ENCODE measurements around the gene DRD2.

Gene DRD2

DNA sequence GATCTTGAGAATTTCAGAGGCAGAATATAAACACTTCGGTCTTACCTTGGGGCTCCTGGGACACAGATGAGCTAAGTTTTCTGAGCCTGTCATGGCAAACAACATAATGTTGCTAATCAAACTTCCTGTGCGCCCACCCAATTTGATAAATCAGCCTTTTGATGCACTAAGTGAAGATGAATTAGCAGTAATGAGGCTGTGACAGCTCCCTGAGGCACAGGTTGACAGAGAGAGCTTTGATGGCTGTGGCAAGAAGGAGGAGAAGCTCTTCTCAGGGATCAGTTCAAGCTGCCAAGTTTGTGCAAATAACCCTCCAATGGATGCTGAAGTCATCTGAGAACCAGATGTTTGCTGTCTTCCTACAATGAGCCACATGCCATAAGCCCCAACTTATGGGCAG, 34.4 kb downstream of the DRD2 start:
- DNase-seq: no peak

DNA sequence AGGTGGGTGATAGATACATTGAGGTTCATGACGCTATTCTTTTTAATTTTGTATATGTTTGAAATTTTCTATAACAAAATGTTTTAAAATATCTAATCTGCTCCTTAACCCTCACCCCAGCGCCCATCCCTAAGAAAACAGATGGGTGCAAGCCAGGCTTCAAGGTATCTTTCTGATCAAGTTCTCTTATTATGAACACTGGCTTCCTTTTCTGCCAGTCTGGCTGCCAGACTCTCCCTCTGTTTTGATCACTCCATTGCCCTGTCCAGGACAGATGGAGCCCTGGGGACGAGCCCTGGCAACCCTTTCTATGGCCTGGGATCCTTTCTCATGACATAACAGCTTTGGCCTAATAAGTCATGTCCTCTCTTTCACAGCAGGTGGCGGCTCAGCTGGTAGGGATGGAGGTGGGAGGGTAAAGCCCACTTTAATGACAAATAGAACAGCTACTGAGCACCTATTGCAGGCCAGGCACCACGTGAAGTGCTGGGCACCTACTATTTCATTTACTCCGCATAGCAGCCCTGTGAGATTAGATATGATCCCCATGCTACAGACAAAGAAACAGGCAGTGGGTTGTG, 38.4 kb downstream of the DRD2 start:
- no peak for DNase-seq

DNA sequence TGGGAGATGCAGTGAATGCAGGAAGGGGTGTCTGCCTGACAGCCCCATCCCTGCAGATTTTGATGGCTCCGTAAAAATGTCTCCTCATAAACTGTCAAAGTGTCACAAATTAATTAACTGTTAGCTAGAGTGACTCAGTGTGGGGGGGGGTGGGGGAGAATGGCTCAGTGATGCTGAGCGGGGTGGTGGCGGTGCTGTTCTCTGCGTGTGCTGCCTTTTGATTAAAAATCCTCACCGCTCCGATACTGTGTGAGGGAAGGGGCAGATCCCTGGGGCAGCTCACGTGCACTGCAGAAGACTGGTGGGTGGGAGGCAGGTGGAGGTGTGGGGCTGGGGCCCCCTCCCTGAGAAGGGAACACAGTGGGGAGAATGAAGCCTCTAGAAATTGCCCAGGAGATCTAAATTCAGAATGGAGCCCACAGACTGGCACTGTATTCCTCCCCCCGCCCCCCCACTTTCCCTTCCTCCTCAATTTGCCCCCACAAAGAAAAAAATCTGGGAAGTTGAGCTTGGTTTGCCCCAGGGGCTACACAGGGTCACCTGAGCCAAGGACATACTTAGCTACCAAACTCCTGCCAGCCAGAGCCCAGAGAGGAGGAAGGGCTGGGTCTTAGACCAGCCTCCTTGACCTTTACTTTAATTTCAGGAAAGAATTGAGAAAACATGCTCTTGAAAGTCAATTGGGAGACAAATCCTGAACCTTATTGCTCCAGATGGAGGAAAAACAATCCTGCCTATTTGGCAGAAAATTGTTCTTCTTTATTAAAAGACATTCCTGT, 39.8 kb downstream of the DRD2 start:
- no peak for DNase-seq

DNA sequence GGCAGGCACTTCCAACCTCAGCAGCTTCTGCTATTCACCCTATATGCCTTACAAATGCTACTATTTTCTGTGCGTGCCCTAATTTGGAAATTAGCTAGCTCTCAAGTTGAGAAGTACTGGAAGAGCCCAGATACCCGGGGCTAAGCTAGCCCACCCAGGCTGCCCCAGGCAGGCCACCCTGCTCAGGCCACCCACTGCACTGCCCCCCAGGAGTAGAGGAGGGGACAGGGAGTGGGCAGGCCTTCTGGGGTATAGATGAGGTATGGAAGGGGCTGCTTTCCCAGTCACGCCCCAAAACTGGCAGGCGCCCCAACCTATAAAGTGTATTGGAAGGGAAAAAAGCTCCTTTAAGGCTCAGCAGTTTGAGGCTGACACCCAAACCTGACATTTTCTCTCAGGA, 43.5 kb downstream of the DRD2 start:
- DNase-seq: no peak

DNA sequence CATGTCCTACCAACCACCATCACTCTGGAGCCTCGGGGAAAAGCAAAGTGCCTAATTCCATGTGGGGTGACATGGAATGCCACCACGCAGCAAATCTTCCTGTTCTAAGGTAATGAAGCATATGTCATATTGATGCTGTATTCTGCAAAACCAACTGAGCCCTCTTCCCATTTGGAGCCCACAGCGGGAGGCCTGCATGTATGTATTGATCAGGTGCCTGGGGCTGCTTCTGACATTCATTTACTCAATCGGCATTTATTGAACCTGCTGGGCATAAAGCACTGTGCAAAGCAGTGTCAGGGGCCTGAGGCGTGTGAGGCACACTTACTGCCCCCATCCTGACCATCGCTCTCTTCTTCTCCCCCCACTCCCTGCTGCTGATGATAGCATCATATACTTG, 48.5 kb downstream of the DRD2 start:
- no peak for DNase-seq

DNA sequence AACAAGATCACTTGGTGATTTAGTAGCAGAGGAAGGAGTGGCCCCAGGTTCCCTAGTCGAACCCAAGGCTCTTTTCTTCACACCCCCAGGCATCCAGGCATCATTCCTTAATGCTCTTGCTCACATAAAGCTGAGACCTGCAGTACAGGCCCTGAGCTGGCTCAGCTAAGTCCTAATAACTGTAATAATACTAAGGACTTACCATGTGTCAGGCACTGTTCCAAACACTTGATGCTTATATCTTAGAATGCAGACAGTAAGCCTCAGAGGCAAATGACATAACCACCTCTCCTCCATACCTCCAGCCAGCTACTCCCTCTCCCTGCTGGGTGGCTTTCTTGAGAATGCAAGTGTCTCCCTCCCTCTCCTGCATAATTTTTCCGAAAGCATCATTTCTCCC, 54.4 kb downstream of the DRD2 start:
- no peak for DNase-seq

DNA sequence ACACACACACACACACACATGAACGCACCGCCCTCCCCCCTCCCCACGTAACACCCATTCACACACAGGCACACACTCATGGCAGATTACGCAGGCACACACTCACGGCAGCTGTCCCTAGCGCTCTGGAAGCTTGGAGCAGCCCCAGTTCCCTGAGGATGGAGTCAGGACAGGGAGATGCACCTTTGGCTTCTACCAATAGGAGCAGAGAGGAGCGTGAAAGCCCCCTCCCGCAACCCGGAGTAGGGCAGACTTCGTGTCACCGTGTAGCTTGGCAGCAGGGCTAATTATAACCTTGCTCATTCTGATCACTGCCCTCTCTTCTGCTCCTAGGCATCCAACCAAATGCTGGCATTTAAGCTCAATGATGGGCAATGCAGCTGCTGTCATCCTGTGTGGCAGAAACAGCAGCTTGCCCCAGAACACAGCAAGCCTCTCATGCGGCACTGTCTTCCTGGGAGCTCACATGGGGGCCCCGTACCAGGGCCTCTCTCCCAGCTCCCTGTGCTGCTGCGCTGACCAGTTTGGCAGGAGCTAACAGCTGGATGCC, 55.7 kb downstream of the DRD2 start:
- DNase-seq: no peak

DNA sequence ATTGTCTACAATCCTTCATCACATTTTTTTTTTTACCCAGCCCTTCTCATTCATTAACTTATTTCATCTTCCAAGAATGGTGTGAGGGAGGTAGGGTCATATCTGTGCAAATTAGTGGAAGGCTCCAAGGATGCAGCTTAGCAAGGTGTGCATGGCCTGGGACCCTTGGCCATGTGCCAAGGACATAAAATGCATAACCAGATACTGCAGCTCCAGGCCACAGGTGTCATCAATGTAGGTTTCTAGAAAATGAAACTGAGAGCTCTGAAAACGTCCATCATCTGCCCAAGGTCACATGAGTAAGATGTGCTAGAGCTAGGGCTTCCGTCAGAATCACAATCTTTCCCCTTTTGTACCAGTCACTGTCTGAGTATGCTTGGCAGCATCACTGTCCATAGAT, 57.8 kb downstream of the DRD2 start:
- no peak for DNase-seq

DNA sequence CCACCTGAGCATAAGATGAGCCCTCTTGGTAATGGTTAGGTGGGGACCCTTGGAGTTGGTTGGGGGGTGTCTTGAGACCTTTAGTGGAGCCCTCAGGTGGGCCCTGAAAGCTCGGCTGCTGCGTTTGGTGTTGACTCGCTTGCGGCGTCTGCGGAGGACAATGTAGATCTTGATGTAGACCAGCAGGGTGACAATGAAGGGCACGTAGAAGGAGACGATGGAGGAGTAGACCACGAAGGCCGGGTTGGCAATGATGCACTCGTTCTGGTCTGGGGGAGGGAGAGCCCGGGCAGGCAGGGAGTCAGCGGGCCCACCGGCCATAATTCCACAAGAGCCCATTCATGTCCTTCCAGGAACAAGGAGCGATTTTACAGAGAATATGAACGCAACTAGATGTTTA, 59.9 kb downstream of the DRD2 start:
- DNase-seq: no peak

DNA sequence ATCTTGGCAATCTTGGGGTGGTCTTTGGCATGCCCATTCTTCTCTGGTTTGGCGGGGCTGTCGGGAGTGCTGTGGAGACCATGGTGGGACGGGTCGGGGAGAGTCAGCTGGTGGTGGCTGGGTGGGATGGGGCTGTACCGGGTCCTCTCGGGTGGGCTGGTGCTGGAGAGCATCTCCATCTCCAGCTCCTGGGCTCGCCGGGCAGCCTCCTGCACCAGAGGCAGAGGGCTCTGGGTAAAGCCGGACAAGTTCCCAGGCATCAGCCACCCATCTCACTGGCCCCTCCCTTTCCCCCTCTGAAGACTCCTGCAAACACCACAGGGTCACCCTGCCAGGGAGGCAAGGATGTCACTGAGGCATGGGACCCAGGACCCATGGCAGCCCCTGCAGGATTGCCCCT, 62.5 kb downstream of the DRD2 start:
- DNase-seq: no peak

DNA sequence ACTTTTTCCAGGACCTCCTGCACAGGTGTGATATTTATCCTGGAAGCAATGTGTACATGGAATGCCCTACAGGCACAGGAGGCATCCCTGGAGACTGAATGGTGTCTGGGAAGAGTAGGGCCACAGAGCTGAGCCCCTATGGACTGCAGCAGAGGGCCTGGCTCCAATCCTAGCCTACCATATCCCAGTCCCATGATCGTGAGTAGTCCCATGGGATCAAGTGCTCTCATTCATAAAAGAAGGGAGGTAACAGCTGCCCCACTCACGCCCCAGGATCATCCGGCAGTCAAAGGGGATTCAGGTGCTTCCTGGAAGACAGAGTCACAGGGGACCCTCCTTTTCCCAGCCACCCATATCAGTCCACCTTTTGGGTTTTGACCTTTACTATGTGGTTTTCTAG, 63.7 kb downstream of the DRD2 start:
- DNase-seq: no peak

DNA sequence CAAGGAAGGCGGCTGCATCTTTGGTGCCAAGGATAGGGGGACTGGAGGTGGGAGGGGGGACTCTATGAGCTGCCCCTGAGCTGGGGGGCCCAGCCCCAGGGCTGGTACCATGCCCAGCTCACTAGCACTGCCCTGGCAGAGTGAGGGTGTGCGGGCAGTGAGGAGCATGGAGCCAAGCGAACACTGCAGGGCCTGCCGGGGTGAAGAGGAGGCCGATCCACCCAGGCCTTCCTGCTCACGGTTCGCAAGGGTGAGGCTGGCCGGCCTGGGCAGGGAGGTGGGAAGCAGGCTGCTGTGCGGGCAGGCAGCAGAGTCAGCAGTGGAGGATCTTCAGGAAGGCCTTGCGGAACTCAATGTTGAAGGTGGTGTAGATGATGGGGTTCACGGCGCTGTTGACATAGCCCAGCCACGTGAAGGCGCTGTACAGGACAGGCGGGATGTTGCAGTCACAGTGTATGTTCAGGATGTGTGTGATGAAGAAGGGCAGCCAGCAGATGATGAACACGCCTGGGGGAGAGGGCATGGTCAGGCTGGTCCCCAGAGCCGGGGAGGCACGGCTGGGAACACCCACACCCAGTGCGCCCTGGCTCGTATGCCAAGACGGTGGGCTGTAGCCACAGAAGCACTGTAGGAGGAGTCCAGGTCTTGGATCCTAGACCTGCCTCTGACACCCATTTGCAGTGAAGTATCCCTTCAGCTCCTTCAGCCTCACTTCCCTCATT, 64.6 kb downstream of the DRD2 start:
- no peak for DNase-seq

DNA sequence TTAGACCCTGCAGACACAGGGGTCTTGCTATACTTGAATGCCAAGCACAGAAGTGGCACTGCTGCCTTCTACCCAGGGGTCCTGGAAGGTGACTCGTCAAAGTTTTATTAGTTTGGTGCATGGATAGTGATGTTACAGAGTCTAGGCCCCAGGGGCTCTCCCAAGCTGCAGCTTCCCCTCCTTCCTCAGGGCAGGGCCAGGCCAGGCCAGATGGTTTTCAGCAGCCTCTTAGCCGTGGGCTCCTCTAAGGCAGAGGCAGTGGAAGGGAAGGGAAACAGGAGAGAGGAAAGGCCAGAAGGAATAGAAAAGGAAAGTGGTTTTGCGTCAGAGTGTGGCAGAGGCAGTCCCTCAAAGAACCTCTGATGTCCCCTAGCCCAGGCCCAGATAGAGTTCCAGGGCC, 65.7 kb downstream of the DRD2 start:
- DNase-seq: no peak

DNA sequence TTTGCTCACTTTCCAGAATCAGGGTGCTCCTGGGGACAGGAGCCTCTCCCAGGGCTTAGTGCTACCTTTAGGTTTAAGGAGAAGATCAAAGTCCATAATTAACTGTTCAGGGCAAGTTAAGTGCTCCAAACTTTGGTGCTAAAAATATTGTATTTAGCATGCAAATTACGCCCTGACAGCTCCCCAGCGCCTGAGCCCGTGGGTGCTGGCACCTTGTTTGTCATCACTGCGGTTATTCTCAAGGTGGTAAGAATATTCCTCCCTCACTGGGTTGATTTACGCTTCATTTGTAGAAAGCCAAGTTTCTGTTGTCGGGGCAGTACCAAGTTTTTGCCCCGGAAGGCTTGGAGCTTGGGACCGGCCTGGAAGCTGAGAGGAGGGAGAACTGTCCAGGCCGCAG, 66.3 kb downstream of the DRD2 start:
- DNase-seq: no peak

DNA sequence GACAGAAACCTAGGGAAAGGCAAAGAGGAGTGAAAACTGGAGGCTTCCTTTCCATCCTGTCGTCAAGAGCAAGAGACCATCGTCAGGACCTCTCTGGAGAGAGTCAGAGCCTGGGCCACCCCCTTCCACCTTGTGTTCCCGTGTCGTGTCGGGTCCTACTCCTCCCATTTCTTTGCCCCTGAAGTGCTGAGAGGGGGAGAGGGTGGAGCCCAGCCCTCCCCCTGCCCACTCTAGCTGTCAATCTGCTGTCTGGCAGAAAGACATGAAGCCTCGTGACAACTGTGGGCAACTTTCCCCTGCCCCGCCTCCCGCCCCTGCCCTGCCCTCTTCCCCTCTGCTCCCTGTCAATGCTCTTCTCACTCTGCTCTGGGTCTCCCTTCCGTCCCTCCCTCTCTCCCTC, 67.0 kb downstream of the DRD2 start:
- no peak for DNase-seq

DNA sequence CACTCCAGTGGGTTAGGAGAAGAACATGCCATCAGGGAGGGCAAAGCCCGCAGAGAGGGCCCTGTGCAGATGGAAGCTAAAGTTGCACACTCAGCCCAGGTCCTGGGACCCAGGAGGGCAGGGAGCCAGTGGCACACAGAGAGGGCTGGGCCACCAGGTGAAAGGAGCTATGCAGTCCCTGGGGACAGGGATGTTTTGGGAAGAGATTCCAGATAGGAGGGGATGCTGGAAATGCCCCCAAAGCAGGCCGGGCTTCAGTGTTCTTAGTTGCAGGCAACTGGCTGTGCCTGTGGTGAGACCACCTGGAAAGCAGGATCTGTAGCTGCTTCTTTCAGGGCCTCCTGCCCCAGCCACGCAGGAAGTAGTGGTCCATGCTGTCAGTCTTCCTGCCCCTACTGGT, 68.0 kb downstream of the DRD2 start:
- DNase-seq: no peak

DNA sequence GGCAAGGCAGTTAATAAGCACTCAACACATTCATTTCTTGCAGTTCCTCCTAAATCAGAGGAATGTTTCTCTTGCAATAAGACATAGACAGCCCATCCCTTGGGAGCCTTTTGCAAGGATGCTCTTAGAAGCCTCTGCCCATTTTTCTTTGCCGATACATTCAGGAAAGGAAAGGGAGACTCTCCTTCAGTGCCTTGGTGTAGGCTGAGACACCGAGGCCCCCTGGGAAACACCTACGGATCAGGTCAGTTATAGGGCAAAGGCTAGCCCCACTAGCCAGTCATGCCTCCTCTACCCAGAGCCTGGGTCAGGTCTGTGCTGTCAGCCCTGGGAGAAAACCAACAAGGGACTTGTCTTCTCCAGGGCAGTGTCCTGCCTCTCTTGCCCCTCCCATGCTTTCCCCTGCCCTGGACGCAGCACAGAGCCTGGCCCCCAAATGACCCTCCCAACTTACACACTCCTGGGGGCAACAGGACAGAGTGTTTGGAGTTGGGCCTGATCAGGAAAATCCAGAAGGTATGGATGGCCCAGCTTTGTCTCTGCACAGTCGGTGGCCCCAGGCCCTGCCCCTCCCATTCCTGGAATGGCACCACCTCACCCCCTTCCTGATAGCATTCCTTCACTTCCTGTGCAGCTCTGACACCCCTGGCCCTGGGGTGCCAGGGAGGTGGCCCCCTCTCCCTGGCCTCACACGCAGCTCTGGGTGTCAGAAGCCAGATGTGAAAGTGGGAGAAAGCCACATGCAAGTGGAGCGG, 69.3 kb downstream of the DRD2 start:
- DNase-seq: no peak

DNA sequence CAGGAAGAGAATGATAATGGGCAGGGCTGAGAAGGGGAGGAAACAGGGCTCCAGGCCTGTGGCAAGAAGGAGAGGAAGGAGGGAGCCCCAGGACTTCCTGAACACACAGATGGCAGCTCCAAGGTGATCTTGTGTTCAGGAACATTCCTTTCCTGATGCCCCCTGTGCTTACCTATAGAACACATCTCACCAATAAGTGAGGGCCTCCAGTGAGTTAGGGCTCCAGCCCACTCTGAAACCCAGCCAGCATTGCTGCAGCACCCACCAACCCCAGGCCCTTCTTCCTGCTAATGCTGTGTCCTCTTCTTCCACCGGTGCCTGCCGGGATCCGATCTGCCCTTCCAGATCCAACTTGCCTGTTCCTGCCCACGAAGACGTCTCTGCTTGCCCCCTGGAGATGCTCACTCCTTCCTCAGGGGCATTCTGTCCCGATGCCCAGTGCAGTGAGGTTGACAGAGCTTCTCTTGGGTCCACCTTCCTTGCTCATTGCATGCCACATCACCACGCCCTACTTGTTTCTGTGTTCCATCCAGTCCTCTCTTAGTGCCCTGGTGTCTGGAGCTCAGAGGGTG, 70.3 kb downstream of the DRD2 start:
- no peak for DNase-seq

DNA sequence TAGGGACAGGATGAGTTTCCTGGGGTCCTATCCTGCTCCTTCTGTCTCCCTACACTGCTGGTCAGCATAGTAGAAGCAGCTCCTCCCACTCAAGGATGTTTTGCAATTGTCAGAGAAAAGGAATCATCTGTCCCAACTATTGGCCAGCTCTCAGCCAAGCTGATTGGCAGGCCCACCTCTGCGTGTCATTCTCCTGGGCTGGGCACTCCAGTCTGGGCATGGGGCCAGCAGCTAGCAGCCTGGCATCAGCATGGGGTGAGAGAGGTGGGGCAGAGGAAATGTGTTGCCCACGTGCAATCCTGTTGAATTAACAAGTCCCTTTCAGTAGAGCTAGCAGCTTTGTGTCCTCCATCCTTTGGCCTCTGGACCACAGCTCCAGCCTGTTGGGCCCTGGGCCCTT, 73.5 kb downstream of the DRD2 start:
- no peak for DNase-seq

DNA sequence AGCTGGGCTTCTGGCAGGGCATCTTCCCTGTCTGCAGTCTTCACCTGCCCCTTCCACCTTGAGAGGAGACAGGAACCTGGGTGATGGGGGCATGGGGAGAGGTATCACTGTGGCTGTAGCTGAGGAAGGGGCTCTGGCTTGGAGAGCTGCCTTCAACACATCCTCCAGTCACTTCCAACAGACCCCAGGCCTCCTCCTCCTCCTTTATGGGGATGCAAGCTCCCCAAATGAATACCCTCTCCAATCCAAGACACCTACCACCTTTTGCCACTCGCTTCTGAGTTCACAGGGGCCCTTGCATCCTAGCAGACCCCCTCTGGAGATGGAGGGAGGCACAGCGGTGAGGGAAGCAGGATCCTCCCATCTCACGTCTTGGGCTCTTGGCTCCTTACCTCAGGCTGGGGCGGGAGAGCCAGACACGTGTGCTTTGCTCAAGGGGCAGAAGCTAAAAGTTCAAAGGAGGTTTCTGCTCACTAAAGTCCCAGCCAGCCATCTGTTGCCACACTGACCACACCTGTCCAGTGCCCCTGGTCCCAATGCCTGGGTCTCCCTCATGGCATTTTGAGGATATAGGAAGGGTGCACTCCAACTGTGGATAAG, 74.5 kb downstream of the DRD2 start:
- no peak for DNase-seq

DNA sequence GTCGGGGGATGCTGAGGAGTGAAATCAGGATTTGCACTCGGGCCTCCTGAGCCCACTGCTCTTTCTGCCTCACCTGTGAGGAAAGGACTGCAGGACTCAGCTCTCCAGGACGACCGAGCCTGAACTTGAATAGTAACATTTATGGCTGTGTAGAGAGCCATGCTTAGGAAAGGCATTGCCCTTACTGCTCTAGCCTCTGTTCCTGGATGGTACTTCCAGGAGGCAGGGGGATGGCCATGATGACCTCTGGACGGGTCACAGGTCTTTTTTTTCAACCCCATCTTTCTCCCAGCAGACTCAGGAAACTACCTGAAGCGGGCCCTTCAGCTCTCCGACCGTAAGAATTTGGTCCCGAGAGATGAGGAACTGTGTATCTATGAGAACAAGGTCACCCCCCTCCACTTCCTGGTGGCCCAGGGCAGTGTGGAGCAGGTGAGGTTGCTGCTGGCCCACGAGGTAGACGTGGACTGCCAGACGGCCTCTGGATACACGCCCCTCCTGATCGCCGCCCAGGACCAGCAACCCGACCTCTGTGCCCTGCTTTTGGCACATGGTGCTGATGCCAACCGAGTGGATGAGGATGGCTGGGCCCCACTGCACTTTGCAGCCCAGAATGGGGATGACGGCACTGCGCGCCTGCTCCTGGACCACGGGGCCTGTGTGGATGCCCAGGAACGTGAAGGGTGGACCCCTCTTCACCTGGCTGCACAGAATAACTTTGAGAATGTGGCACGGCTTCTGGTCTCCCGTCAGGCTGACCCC, 76.3 kb downstream of the DRD2 start:
- DNase-seq: no peak

DNA sequence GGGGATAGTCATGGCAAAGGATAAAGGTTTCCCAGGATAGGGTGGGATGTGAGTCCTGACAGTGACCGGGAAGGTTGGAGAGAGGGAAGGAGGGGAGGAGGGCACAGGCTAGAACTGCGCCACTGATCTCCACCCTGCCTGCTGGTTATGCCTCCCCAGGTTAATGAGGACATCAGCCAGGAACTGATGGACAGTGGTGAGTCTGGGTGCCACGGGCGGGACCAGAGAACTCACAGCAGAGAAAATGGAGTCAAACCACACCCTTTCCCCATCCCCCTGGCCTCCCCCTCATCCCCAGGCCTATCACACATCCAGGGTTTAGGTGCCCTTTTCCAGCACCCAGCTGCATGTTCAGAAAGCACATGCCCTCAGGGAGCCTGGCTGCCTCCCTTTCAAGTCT, 77.4 kb downstream of the DRD2 start:
- DNase-seq: no peak
